GM12872 (cell line): Measurements from ENCODE around the gene SIDT2.

ENCODE experiments used
- TF ChIP-seq, protein P1 (sequence below): IDR thresholded peaks from 3 replicates; pipeline ENCODE4 v1.5.1; 2011; ENCODE audit warnings: low read depth, mild to moderate bottlenecking, low read length, moderate library complexity; ENCODE audit not compliant: insufficient read depth

SIDT2 gene

GRCh38 chr11:117219001-117219400, 40.5 kb downstream of the SIDT2 start:
- TF ChIP-seq, protein P1, sequence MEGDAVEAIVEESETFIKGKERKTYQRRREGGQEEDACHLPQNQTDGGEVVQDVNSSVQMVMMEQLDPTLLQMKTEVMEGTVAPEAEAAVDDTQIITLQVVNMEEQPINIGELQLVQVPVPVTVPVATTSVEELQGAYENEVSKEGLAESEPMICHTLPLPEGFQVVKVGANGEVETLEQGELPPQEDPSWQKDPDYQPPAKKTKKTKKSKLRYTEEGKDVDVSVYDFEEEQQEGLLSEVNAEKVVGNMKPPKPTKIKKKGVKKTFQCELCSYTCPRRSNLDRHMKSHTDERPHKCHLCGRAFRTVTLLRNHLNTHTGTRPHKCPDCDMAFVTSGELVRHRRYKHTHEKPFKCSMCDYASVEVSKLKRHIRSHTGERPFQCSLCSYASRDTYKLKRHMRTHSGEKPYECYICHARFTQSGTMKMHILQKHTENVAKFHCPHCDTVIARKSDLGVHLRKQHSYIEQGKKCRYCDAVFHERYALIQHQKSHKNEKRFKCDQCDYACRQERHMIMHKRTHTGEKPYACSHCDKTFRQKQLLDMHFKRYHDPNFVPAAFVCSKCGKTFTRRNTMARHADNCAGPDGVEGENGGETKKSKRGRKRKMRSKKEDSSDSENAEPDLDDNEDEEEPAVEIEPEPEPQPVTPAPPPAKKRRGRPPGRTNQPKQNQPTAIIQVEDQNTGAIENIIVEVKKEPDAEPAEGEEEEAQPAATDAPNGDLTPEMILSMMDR, result no peak

DNA sequence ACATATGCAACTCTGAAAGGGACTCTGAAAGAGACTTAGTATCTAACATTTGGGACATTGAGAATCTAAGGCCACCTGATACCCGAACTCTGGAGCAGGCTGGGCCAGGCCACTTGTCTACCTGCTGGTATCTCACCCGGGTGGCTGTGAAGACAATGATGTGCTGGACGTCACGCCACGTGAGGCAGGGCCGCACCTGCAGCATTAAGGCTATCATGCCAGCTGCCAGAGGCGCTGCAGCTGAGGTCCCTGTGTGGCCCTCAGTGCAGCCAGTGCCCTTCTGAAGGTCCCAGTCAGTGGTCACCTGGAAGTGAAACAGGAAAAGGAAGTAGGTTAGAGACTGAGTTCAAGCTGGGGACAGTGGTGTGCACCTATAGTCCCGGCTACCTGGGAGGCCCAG, 40.9 kb downstream of the SIDT2 start:
- TF ChIP-seq, protein P1, result no peak

DNA sequence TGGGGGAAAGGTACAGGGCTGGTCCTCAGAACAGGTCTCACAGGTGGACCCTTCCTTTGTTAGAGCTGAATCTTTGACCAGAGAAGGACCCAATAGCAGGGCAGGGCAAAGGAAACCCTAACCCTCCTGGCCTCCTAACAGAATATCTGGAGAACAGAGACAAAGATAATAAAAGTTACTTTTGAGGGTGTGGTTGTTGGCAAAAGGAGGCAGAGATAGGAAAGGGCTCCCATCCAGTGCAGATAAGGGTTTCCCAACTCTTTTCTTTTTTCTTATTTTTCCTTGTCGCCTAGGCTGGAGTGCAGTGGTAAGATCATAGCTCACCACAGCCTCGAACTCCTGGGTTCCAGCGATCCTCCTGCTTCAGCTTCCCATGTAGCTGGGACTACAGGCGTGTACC, 41.5 kb downstream of the SIDT2 start:
- TF ChIP-seq, protein P1, result no peak

DNA sequence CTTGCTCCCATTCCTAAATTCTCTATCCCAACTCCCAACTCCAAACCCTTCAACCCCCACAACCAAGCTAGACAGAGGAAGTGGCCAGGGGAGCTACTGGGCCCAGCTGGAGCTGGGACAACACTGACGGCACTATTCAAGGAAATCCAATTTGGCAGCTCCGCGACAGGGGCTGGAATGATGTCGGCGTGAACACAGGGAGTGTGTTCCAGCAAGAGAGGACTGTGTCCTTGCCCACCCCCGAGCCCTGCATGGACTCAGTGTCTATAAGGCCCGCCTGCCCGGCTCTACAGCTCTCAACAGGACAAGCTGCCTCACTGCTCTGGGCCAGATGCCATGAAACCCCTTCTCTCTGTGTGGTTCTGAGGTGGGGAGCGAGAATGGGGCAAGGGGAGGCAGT, 42.0 kb downstream of the SIDT2 start:
- TF ChIP-seq, protein P1, result no peak

- TF ChIP-seq, protein P1, result no peak
Observed at GRCh38 chr11:117220999-117221774, 42.6 kb downstream of the SIDT2 start.

- TF ChIP-seq, protein P1, result no peak
Observed at GRCh38 chr11:117221775-117222517, 43.4 kb downstream of the SIDT2 start.

DNA sequence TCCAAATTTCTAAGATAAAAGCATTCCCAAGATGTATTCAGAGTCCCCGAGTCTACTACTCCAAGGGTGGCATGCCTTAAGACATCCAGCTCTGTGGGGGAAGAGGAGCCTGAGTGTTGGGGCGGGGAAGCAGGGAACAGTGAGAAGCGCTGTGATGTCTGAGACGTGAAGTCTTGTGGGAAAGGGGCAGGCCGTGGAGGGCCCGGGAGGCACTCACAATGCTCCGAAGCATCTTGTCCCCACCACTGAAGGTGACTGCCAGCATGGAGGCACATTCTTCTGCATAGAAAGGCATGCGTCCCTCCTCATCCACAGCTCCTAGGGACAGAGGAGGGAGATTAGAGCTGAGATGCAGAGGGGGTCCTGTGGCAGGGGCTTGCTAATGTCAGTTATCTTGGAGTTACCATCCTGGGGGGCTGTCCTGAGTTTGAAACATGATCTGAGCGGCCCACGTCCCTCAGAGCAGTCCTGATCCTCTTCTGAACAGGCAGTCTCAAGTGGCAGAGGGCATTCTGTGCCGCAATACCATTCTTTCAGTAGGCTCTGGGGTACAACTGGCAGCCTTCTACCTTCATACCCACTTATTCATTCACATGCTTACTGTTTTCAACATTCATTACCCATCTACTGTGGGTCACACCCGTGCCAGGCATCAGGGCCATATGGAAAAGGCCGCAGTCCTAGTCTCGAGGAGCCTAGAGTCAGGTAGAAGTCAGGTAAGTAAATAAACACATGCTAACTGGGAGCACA, 44.6 kb downstream of the SIDT2 start:
- TF ChIP-seq, protein P1, result no peak
